GM12878 (cell line): Measurements from ENCODE around the gene ZDHHC19.

Source experiments
- SIN3A ChIP-seq: IDR thresholded peaks from 2 replicates; pipeline ENCODE4 v1.6.1; 2012; ENCODE audit warnings: low read depth, low read length, improper control_type of control experiment
- TF ChIP-seq, protein P1 (sequence below), 3 experiments: IDR thresholded peaks in 2 of 3; conservative IDR thresholded peaks in 1 of 3; 2 replicates each; pipeline ENCODE4 v1.5.1; 2011; ENCODE audit warnings: low read depth in 3 of 3, low read length in 3 of 3, mild to moderate bottlenecking in 3 of 3, control low read depth in 2 of 3, moderate library complexity in 2 of 3, inconsistent platforms in 1 of 3, mixed read lengths in 1 of 3; ENCODE audit not compliant: control insufficient read depth in 2 of 3, insufficient read depth in 1 of 3; ENCODE audit errors: extremely low read depth in 1 of 3
- TF ChIP-seq, protein P2 (sequence below): IDR thresholded peaks from 2 replicates; pipeline ENCODE4 v1.6.1; 2012; ENCODE audit warnings: mild to moderate bottlenecking, low read depth, low read length

- TF ChIP-seq, protein P1, sequence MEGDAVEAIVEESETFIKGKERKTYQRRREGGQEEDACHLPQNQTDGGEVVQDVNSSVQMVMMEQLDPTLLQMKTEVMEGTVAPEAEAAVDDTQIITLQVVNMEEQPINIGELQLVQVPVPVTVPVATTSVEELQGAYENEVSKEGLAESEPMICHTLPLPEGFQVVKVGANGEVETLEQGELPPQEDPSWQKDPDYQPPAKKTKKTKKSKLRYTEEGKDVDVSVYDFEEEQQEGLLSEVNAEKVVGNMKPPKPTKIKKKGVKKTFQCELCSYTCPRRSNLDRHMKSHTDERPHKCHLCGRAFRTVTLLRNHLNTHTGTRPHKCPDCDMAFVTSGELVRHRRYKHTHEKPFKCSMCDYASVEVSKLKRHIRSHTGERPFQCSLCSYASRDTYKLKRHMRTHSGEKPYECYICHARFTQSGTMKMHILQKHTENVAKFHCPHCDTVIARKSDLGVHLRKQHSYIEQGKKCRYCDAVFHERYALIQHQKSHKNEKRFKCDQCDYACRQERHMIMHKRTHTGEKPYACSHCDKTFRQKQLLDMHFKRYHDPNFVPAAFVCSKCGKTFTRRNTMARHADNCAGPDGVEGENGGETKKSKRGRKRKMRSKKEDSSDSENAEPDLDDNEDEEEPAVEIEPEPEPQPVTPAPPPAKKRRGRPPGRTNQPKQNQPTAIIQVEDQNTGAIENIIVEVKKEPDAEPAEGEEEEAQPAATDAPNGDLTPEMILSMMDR (IDR thresholded peaks at IDR 0.05 in 2 of 3, conservative IDR thresholded peaks at IDR 0.05 in 1 of 3; ENCODE audit: control insufficient read depth in 2 of 3, extremely low read depth in 1 of 3, insufficient read depth in 1 of 3, low read depth in 3 of 3, low read length in 3 of 3): no peak
- TF ChIP-seq, protein P2, sequence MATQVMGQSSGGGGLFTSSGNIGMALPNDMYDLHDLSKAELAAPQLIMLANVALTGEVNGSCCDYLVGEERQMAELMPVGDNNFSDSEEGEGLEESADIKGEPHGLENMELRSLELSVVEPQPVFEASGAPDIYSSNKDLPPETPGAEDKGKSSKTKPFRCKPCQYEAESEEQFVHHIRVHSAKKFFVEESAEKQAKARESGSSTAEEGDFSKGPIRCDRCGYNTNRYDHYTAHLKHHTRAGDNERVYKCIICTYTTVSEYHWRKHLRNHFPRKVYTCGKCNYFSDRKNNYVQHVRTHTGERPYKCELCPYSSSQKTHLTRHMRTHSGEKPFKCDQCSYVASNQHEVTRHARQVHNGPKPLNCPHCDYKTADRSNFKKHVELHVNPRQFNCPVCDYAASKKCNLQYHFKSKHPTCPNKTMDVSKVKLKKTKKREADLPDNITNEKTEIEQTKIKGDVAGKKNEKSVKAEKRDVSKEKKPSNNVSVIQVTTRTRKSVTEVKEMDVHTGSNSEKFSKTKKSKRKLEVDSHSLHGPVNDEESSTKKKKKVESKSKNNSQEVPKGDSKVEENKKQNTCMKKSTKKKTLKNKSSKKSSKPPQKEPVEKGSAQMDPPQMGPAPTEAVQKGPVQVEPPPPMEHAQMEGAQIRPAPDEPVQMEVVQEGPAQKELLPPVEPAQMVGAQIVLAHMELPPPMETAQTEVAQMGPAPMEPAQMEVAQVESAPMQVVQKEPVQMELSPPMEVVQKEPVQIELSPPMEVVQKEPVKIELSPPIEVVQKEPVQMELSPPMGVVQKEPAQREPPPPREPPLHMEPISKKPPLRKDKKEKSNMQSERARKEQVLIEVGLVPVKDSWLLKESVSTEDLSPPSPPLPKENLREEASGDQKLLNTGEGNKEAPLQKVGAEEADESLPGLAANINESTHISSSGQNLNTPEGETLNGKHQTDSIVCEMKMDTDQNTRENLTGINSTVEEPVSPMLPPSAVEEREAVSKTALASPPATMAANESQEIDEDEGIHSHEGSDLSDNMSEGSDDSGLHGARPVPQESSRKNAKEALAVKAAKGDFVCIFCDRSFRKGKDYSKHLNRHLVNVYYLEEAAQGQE: no peak
- TF ChIP-seq SIN3A: 0 out of 2 replicates have a peak, but pooled peaks have one; percentile 12
Observed at GRCh38 chr3:196193133-196193735, 18.0 kb downstream of the ZDHHC19 start.
